Vagina (tissue), 2 donors: Measurements from ENCODE around the gene ZNRF2.
"Not testable (repeated sequence)": the region's sequence is repeated elsewhere in the genome, so short reads cannot be mapped to it uniquely, and the experiment has no call there.

ENCODE experiments used
- POLR2A ChIP-seq, 2 donors: fragments of 450-650 bp; IDR thresholded peaks; one replicate each; pipeline ENCODE4 v1.6.1; 2017; ENCODE audit warnings: antibody characterized with exemption in 2 of 2, mild to moderate bottlenecking in 2 of 2, moderate library complexity in 2 of 2
- TF ChIP-seq, protein P1 (sequence below), 3 experiments: fragments of 450-650 bp in 2 of 3; fragments of 200-600 bp in 1 of 3; sonication (generic) in 1 of 3; IDR thresholded peaks; one replicate each; pipeline ENCODE4 v1.5.1; 2017 to 2019; ENCODE audit warnings: antibody characterized with exemption in 3 of 3, mild to moderate bottlenecking in 2 of 3, moderate library complexity in 2 of 3

DNA sequence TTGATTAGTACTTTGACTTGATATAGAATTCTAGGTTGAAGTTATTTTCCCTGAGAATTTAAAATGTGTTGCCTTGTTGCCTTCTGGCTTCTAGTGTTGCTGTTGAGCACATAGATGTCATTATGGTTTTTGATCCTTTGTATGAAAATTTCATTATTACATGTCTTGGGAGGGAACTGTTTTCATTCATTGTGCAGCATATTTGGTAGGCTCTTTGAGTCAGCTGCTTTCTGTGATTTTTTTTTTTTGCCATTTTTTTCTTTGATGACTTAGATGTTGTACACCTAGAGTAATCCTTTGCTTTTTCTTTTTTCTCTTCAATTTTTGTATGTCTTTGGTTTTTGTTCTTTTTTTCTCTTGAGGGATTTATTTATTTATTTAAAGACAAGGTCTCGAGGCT is 13.1 kb downstream of the ZNRF2 start:
- TF ChIP-seq, protein P1, sequence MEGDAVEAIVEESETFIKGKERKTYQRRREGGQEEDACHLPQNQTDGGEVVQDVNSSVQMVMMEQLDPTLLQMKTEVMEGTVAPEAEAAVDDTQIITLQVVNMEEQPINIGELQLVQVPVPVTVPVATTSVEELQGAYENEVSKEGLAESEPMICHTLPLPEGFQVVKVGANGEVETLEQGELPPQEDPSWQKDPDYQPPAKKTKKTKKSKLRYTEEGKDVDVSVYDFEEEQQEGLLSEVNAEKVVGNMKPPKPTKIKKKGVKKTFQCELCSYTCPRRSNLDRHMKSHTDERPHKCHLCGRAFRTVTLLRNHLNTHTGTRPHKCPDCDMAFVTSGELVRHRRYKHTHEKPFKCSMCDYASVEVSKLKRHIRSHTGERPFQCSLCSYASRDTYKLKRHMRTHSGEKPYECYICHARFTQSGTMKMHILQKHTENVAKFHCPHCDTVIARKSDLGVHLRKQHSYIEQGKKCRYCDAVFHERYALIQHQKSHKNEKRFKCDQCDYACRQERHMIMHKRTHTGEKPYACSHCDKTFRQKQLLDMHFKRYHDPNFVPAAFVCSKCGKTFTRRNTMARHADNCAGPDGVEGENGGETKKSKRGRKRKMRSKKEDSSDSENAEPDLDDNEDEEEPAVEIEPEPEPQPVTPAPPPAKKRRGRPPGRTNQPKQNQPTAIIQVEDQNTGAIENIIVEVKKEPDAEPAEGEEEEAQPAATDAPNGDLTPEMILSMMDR (IDR thresholded peaks at IDR 0.05), result not testable (repeated sequence)
- not testable (repeated sequence) for TF ChIP-seq POLR2A (IDR thresholded peaks at IDR 0.05)
